Middle frontal gyrus (tissue), 1 donor: ENCODE results near the gene ZNF600.
"Not testable (repeated sequence)": the region's sequence is repeated elsewhere in the genome, so short reads cannot be mapped to it uniquely, and the experiment has no call there.

Experiments
- DNase-seq: peaks from one replicate; pipeline ENCODE4 v3.0.0-alpha.2; 2015; ENCODE audit warnings: low spot score; ENCODE audit errors: extremely low spot score

ZNF600 gene

DNA sequence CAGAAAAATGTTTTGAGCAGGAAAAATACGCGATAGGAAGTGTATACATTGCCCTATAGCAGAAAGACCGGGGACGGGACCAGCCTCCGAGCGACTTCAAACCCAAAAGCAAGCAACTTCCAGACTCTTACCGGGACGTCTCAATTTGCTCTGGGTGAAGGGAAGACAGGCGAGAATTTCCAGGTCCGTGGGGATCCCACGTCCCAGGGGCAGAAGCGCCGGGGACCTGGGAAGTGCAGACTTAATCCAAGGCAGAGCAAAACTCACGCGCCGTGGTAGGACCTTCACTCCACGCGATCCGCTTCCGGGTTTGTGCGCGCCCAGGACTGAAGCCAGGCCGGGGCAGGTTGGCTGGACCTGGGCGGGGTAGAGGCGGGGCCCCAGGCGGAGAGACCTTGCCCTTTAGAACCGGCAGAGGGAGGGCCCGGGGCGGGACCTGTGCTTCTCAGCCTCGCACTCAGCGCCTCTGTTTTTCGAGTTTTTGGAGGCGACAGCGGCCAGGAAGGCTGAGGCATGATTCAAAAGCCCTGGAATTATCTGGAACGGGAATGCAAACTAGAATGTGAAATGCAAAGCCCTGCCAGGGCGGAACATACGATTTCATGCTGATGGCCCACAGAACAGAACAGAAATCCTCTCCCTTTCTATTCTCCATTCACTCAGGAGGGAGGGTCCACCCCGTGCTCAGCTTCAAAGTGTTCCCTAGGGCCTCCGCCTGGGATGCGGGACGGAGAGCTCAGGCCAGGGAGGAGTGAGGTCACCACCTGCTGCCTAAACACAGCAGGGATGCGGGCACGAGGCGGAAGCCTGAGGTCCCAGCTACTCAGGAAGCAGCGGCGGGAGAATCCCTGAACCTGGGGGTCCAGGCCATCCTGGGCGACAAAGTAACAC is at the start of gene ZNF600:
Gene ZNF600 (minus strand): TSS at position 328 of the 891 bp plus-strand sequence. CDS start 7,903 bp downstream, outside the sequence.
- DNase-seq = peak; percentile 3

DNA sequence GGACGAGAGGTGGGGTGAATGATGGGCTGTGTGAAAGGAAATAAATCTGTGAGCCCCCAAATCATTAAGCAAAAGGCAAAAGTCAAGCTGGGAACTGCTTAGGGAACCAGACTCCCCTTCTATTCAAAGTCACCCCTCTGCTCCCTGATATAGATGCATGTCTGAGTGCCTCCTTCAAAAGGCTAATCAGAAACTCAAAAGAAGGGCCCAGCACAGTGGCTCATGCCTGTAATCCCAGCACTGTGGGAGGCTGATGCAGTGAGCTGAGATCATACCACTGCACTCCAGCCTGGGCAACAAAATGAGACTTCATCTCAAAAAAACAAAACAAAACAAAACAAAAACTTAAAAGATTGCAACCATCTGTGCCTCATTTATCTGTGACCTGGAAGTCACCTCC is 47.7 kb upstream of the ZNF600 start:
- DNase-seq = not testable (repeated sequence)

DNA sequence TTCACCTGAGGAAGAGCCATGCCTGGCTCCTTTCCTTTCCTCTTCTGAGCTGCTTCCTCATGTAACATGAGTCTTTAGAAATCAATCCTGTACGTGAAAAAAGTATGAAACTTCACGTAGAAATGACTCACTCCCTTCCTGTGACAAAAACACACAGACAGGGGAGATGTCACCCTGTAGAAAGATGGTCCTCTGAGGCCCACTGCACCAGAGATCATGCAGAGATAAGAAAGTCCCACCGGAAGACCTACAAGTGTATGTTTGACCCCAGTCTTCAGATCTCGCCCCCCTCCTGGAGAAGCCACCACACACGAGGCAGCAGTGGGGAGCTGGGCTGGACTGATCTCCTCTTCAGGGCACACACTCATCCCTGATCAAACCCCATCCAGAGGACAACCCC is 47.0 kb upstream of the ZNF600 start:
- not testable (repeated sequence) for DNase-seq

DNA sequence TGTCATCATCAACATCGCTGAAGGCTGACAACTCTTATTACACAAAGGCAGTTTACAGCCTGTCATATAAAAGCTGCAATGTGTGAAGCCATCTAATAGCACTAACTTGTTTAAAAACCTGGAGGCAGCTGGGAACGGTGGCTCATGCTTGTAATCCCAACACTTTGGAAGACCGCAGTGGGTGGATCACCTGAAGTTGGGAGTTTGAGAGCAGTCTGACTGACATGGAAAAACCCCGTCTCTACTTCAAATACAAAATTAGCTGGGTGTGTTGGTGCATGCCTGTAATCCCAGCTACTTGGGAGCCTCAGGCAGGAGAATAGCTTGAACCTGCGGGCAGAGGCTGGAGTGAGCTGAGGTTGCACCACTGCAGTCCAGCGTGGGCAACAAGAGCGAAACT is 43.3 kb upstream of the ZNF600 start:
- not testable (repeated sequence) for DNase-seq

DNA sequence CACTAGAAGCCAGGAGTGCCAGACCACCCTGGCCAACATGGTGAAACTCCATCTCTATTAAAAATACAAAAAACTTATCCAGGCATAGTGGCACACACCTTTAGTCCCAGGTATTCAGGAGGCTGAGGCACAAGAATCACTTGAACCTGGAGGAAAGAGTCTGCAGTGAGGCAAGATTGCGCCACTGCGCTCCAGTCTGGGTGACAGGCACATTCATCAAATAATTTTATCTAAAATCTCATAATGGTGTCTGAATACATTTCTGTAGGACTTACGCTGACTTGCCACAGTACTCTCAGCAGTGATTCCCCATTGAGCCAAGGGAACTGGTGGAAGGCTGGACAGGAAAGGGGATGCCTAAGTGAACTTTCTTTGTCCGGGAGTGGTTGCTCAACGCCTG is 39.2 kb upstream of the ZNF600 start:
- no peak for DNase-seq

DNA sequence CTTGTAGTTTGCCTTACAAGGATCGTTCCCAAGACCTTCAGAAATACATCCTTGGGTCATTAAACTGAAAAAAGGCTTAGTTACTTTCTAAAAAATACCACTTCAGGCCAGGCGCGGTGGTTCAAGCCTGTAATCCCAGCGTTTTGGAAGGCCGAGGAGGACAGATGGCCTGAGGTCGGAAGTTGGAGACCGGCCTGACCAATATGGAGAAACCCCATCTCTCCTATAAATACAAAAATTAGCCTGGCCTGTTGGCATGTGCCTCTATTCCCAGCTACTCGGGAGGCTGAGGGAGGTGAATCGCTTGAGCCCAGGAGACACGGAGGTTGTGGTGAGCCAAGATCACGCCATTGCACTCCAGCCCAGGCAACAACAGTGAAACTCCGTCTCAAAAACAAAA is 37.1 kb upstream of the ZNF600 start:
- no peak for DNase-seq

DNA sequence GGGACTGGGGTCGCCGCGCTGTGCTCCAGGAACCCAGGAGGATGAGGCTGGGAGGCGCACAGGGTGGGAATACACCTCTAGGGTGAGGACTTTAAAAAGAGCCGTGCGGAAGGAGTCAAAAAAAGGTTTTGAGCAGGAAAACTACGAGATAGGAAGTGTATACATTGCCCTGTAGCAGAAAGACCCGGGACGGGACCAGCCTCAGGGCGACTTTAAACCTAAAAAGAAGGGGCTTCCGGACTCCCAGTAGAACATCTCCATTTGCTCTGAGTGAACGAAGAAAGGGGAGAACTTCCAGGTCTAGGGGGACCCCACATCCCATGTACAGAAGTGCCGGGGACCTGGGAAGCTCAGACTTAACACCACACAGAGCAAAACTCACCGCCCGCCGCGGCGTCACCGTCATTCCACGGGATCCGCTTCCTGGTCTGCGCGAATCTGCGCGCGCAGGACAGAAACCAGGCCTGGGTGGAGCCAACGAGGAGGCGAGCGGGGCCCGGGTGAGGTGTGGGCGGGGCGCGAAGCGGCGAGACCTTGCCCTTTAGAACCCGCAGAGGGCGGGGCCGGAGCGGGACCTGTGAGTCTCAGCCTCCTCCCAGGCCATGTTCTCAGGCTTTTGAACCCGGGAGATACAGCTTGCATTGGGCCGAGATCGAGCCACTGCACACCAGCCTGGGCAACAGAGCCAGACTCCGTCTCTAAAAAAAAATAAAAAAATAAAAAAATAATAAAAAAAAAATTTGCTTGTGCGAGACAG is 34.8 kb upstream of the ZNF600 start, which contains the start of gene ZNF28:
Gene ZNF28 (minus strand): TSS at position 430 of the 757 bp plus-strand sequence. CDS start 3,675 bp downstream, outside the sequence.
- DNase-seq = peak; percentile 6

DNA sequence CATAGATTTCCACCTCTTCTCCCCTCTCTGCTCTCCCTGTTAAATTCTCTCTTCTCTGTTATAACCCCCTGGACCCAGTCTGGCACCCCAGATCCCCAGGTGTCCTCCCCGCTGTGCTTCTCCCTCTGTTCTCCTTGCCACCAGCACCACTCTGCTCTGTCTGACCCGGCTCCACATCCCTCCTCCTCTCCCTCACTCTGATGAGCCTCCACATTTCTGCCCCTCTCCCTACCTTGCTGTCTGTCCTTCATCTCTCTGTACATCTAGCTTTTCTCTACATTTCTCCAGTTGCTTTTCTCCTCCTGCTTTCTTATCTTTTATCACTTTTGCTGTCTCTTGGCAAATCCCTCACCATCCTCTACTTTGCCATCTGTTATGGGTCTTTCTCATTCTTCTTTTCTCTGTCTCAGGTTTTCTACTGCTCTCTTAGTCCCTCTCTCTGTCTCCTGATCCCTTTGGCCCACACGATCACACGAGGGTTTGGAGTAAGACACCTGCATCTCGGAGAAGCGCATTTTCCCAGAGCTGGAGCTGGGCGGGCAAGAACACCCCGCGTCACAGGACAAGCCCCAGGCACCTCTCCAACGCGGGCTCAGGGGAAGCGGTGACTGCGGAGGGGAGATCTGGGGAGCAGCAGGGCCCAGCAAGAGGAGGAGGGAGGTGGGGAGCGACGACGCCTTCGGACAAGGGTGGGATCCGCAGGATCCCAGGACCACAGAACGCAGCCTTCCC is 34.0 kb upstream of the ZNF600 start:
- not testable (repeated sequence) for DNase-seq

DNA sequence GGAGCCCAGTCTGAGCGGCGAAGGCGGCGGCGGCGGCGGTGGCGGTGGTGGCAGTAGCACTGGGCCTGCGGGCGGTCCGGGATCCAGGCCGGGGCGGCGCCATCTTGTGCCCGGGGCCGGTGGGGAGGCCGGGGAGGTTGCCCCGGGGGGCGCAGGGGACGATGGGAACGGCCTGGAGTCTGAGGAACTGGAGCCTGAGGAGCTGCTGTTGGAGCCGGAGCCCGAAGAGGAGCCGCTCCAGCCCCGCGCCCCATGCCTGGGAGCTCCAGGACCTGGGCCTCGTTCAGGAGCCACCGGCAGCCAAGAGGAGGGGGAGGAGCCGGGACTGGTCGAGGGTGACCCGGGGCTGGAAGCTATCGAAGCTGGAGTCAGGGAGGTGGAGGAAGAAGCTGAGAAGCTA is 23.2 kb upstream of the ZNF600 start:
- DNase-seq = no peak

DNA sequence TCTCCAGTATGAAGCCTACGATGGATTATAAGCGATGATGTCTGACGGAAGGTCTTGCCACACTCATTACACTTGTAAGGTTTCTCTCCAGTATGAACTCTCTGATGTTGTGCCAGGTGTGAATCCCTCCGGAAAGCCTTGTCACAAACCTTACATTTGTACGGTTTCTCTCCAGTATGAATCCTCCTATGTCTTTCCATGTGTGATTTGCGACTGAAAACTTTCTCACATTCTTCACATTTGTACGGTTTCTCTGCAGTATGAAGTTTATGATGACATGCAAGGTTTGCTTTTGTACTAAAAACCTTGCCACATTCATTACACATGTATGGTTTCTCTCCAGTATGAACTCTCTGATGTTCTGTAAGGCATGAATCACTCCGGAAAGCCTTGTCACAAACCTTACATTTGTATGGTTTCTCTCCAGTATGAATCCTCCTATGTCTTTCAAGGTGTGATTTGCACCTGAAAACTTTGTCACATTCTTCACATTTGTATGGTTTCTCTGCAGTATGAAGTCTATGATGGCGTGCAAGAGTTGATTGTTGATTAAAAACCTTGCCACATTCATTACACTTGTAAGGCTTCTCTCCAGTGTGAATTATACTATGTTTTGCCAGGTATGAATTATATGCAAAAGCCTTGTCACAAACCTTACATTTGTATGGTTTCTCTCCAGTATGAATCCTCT is 13.5 kb upstream of the ZNF600 start:
- not testable (repeated sequence) for DNase-seq

DNA sequence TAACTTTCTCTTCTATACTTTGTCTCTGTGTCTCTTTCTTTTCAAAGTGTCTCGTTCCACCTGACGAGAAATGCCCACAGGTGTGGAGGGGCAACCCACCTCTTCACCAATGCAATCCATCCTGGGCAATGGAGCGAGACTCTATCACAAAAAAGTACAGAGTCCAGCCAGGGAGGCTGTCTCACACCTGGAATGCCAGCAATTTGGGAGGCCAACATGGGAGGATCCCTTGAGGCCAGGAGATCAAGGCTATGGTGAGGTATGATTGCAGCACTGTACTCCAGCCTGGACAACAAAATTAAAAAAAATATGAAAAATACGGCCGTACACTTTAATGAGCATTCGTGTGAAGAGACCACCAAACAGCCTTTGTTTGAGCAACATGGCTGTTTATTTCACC is 2.8 kb upstream of the ZNF600 start:
- no peak for DNase-seq

DNA sequence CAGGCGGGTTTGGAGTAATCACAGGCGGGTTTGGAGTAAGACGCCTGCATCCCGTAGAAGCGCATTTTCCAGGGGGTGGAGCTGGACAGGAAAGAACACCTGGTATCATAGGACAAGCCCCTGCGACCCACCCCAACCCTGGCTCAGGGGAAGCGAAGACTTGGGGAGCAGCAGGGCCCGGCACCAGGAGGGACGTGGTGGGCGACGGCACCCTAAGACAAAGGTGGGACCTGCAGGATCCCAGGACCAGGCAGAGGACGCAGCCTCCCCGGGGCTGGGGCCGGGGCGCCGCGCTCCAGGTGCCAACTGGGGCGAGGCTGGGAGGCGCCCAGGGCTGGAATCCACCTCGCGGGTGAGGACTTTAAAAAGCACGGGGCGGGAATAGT is 520 bp downstream of the ZNF600 start:
- no peak for DNase-seq

DNA sequence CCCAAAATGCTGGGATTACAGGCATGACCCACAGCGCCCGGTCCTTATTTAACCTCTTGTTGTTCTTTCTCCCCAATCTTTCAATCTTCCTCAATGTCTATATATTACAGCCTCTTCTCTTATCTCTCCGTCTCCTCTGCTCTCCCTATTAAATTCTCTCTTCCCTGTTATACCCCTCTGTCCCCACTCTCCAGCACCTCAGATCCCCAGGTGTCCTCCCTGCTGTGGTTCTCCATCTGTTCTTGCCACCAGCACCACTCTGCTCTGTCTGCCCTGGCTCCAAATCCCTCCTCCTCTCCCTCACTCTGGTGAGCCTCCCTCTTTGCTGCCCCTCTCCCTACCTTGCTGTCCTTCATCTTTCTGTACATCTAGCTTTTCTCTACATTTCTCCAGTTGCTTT is 1.1 kb downstream of the ZNF600 start:
- DNase-seq = no peak

DNA sequence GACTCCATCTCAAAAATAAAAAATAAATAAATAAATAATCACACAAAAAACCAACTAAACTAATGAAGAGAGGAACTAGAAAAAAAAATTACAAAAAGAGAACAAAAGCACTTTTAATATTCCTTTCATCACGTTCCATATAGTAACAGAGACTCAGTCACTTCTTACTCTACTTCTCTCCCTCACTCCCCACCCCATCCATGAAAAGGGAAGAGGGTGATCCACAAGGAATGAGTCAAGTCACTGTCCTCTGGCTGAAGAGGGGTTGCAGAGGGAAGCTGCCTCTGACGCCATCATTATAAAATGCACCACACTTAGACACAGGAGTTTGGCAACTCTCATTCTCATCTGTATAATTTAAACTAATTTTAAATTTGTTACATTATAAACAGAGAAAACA is 3.7 kb downstream of the ZNF600 start:
- not testable (repeated sequence) for DNase-seq

DNA sequence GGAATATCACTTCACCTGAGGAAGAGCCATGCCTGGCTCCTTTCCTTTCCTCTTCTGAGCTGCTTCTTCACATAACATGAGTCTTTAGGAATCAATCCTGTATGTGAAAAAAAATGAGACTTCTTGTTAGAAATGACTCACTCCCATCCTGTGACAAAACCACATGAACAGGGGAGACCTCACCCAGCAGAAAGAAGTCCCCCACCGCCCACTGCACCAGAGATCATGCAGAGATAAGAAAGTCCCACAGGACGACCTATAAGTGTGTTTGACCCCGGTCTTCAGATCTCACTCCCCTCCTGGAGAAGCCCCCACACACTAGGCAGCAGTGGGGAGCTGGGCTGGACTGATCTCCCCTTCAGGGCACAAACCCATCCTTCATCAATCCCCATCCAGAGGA is 7.8 kb downstream of the ZNF600 start:
- no peak for DNase-seq

DNA sequence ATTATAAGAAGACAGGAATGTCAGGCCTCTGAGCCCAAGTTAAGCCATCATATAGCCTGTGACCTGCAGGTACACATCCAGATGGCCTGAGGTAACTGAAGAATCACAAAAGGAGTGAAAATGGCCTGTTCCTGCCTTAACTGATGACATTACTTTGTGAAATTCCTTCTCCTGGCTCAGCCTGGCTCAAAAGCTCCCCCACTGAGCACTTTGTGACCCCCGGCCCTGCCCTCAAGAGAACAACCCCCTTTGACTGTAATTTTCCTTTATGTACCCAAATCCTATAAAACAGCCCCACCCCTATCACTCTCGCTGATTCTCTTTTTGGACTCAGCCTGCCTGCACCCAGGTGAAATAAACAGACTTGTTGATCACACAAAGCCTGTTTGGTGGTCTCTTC is 30.1 kb downstream of the ZNF600 start:
- DNase-seq = not testable (repeated sequence)

DNA sequence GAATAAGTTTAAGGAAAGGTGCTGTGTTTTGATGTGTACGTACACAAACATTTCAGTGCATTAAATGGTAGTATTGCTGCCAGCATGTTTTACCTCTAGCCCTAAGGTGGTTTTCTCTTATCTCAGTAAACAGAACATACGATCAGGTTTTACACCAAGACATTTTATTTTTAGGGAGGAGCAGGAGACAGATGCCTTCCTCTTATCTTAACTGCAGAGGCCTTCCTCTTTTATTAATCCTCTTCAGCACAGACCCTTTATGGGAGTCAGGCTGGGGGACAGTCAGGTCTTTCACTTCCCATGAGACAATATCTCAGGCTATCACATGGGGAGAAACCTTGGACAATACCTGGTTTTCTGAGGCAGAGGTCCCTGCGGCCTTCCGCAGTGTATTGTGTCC is 36.8 kb downstream of the ZNF600 start:
- DNase-seq = no peak

DNA sequence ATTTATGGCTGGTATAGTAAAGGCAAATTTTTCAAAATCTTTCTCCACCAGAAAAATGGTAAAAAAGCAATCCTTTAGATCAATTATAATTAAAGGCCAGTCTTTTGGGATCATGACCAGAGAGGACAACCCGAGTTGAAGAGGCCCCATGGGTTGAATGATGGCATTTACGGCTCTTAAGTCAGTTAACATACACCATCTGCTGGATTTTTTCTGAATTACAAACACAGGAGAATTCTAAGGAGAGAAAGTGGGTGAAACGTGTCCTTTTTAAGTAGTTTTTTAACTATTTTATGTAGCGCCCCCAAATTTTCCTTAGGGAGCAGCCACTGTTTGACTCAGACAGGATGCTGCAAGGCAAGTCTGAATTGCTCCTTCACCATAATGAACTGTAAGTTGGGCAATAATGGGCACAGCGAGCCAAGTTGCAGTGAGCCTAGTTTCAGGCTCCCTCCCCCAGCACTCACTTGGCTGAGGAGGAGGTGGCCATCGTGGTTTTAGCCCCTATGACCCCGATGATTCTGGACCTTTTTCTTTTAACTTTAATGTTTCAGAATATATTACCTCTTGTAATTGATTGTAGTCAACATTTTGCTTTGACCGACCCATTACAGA is 38.1 kb downstream of the ZNF600 start:
- peak; percentile 13 for DNase-seq

DNA sequence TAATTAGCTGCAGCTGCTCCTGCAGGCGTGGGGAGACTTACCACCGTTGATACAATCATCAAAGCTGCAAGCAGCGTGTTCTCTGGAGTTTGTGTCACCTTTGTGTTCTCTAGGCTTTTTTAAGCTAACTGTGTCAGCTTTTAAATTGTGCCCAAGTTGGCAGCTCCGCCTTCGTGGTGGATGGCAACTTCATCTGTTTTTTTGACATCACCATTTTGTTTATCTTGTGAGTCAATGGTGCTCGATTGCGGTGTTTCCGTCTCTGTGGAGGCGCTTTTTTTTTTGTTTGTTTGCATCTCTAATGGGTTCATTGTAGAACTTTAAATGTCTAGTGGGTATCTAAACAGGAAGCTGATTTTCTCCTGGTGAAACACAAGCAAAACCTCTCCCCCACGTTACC is 40.7 kb downstream of the ZNF600 start:
- not testable (repeated sequence) for DNase-seq

DNA sequence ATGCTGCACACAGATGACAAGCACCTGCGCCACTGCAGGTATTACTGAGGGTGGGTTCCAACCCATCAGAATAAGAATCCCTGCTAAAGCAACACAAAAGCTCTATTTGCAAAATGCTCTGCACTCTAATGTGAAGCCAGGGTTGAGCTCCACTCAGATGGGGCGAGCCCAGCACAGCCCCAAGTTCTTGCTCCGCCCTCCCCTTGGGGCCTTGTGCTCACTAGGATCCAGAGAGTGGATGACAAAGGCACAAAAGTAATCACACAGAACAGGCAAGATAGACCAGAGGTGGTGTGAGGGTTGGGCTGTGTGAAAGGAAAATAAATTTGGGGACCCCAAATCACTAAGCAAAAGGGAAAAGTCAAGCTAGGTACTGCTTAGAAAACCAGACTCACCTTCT is 43.5 kb downstream of the ZNF600 start:
- DNase-seq = no peak

DNA sequence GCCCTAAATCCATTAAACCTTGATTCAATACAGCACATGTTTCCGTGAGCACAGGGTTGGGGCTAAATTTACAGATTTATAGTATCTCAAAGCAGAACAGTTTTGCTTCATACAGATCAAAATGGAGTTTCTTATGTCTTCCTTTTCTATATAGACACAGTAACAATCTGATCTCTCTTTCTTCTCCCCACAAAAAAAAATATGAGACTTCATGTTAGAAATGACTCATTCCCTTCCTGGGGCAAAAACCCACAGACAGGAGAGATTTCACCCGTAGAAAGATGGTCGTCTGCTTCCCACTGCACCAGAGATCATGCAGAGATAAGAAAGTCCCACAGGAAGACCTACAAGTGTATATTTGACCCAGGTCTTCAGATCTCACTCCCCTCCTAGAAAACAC is 44.1 kb downstream of the ZNF600 start:
- no peak for DNase-seq
